IMR-90 (cell line): ENCODE results near the gene LRPAP1.
A peak's percentile ranks its signal among the peaks of the same experiment; 100 is the strongest.

Experiments
- BHLHE40 ChIP-seq: fragments of 150-350 bp; IDR thresholded peaks from 2 replicates; pipeline ENCODE4 v1.6.1; 2016; ENCODE audit warnings: mild to moderate bottlenecking, low read depth, low read length
- CEBPB ChIP-seq: IDR thresholded peaks from 2 replicates; pipeline ENCODE4 v1.6.1; 2012; ENCODE audit warnings: low read depth, low read length, improper control_type of control experiment
- CTCF ChIP-seq: conservative IDR thresholded peaks from 2 replicates; pipeline ENCODE4 v1.5.1; 2012; ENCODE audit warnings: mild to moderate bottlenecking, low read depth, low read length, improper control_type of control experiment
- ELK1 ChIP-seq: fragments of 150-350 bp; IDR thresholded peaks from 2 replicates; pipeline ENCODE4 v1.6.1; 2016; ENCODE audit warnings: low read depth, mild to moderate bottlenecking, low read length, moderate library complexity, borderline replicate concordance
- FOS ChIP-seq: fragments of 150-350 bp; IDR thresholded peaks from 2 replicates; pipeline ENCODE4 v1.6.1; 2016; ENCODE audit warnings: low read depth, low read length
- MAFK ChIP-seq: IDR thresholded peaks from 2 replicates; pipeline ENCODE4 v1.6.1; 2012; ENCODE audit warnings: low read depth, low read length, improper control_type of control experiment
- MAZ ChIP-seq: IDR thresholded peaks from 2 replicates; pipeline ENCODE4 v1.6.1; 2012; ENCODE audit warnings: low read depth, mild to moderate bottlenecking, low read length, improper control_type of control experiment, moderate library complexity, borderline replicate concordance
- MXI1 ChIP-seq: IDR thresholded peaks from 2 replicates; pipeline ENCODE4 v1.6.1; 2012; ENCODE audit warnings: low read depth, mild to moderate bottlenecking, low read length, moderate library complexity, borderline replicate concordance
- NFE2L2 ChIP-seq: fragments of 150-350 bp; IDR thresholded peaks from 2 replicates; pipeline ENCODE4 v1.6.1; 2016; ENCODE audit warnings: low read depth, mild to moderate bottlenecking, low read length
- POLR2A ChIP-seq: IDR thresholded peaks from 2 replicates; pipeline ENCODE4 v1.6.1; 2012; ENCODE audit warnings: mild to moderate bottlenecking, low read depth, low read length
- RCOR1 ChIP-seq: IDR thresholded peaks from 2 replicates; pipeline ENCODE4 v1.6.1; 2012; ENCODE audit warnings: mild to moderate bottlenecking, low read length, improper control_type of control experiment; ENCODE audit not compliant: insufficient replicate concordance
- SMC3 ChIP-seq: fragments of 150-350 bp; IDR thresholded peaks from 2 replicates; pipeline ENCODE4 v1.6.1; 2016; ENCODE audit warnings: low read depth, mild to moderate bottlenecking, antibody characterized with exemption, low read length, moderate library complexity
- USF2 ChIP-seq: fragments of 150-350 bp; IDR thresholded peaks from 2 replicates; pipeline ENCODE4 v1.6.1; 2017; ENCODE audit warnings: mild to moderate bottlenecking, antibody characterized with exemption, low read length, low read depth

GRCh38 chr4:3470244-3471097 is 61.8 kb downstream of the LRPAP1 start:
- no peak for TF ChIP-seq MAFK
- TF ChIP-seq ELK1 = no peak
- TF ChIP-seq SMC3 = no peak
- peak; percentile 32; the same call in 1 of the 2 replicates for TF ChIP-seq USF2
- TF ChIP-seq POLR2A = no peak
- no peak for TF ChIP-seq CTCF
- TF ChIP-seq FOS = no peak
- TF ChIP-seq RCOR1 = no peak
- no peak for TF ChIP-seq CEBPB
- peak; percentile 80 for TF ChIP-seq BHLHE40
- TF ChIP-seq MAZ = no peak
- TF ChIP-seq NFE2L2 = no peak
- no peak for TF ChIP-seq MXI1
